MM.1S (cell line): ENCODE data around the gene BICRAL.

Experiments used
- DNase-seq: peaks from one replicate; pipeline ENCODE4 v3.0.0-alpha.2; 2015
- H2AFZ ChIP-seq: fragments of 300-600 bp; sonication (generic); 2 replicates; pipeline ENCODE4 v1.6.0; 2016; ENCODE audit warnings: antibody characterized with exemption, low read length
- H3F3A ChIP-seq: fragments of 300-600 bp; sonication (generic); 2 replicates; pipeline ENCODE4 v1.6.1; 2016; ENCODE audit warnings: mild to moderate bottlenecking, antibody characterized with exemption, low read length, moderate library complexity, mixed read lengths; ENCODE audit not compliant: insufficient read depth
- H3K27ac ChIP-seq: fragments of 300-600 bp; sonication (generic); 2 replicates; pipeline ENCODE4 v1.5.1; 2016; ENCODE audit warnings: mild to moderate bottlenecking, low read length
- H3K27me3 ChIP-seq: fragments of 300-600 bp; sonication (generic); replicated peaks from 2 replicates; pipeline ENCODE4 v1.6.0; 2016; ENCODE audit warnings: low read length; ENCODE audit not compliant: insufficient read depth
- H3K36me3 ChIP-seq: fragments of 300-600 bp; sonication (generic); replicated peaks from 2 replicates; pipeline ENCODE4 v1.6.1; 2016; ENCODE audit warnings: mild to moderate bottlenecking, low read length, mixed read lengths; ENCODE audit not compliant: insufficient read depth
- H3K4me1 ChIP-seq: fragments of 300-600 bp; sonication (generic); 2 replicates; pipeline ENCODE4 v1.6.1; 2016; ENCODE audit warnings: low read length, mixed read lengths
- H3K4me2 ChIP-seq: fragments of 300-600 bp; sonication (generic); 2 replicates; pipeline ENCODE4 v1.6.0; 2016; ENCODE audit warnings: low read depth, low read length
- H3K4me3 ChIP-seq: fragments of 300-600 bp; sonication (generic); 2 replicates; pipeline ENCODE4 v1.5.1; 2016; ENCODE audit warnings: low read length, mixed read lengths
- H3K79me2 ChIP-seq: fragments of 300-600 bp; sonication (generic); 2 replicates; pipeline ENCODE4 v1.6.1; 2016; ENCODE audit warnings: mixed run types, low read length, mixed read lengths
- H3K9ac ChIP-seq: fragments of 300-600 bp; sonication (generic); 2 replicates; pipeline ENCODE4 v1.6.1; 2016; ENCODE audit warnings: low read length, mixed read lengths
- H3K9me2 ChIP-seq: fragments of 300-600 bp; sonication (generic); replicated peaks from 2 replicates; pipeline ENCODE4 v1.6.1; 2016; ENCODE audit warnings: mild to moderate bottlenecking, low read length, mixed read lengths; ENCODE audit not compliant: insufficient read depth
- H3K9me3 ChIP-seq: fragments of 300-600 bp; sonication (generic); replicated peaks from 2 replicates; pipeline ENCODE4 v1.6.1; 2016; ENCODE audit warnings: mild to moderate bottlenecking, low read length, mixed read lengths; ENCODE audit not compliant: insufficient read depth
- H4K20me1 ChIP-seq: fragments of 300-600 bp; sonication (generic); 2 replicates; pipeline ENCODE4 v1.6.1; 2016; ENCODE audit warnings: mild to moderate bottlenecking, low read length, moderate library complexity, mixed read lengths; ENCODE audit not compliant: insufficient read depth
- EZH2 ChIP-seq: fragments of 300-600 bp; sonication (generic); optimal IDR thresholded peaks from 2 replicates; pipeline ENCODE3; 2017; ENCODE audit warnings: low read depth, mild to moderate bottlenecking, antibody characterized with exemption, low read length, mixed read lengths
- EZH2phosphoT487 ChIP-seq: fragments of 300-600 bp; sonication (generic); IDR thresholded peaks from 2 replicates; pipeline ENCODE4 v1.6.1; 2018; ENCODE audit warnings: antibody characterized with exemption, low read length
- TF ChIP-seq, protein P1 (sequence below): fragments of 300-600 bp; sonication (generic); IDR thresholded peaks from 2 replicates; pipeline ENCODE4 v1.5.1; 2016; ENCODE audit warnings: antibody characterized with exemption, low read length, mixed read lengths

The BICRAL gene

GRCh38 chr6:42787063-42787472 lies 5.2 kb downstream of the BICRAL start:
- Histone ChIP-seq H3K27ac (no peak overlapping the region), H2AFZ (no peak overlapping the region), H3K9me3 (no peaks in the 10 kb centered on the region), H3K79me2 (peaks cover 91% of the 10 kb centered on the region), H3K4me1 (peaks cover 18% of the 10 kb centered on the region), H3K9ac (no peak overlapping the region), H3K36me3 (no peaks in the 10 kb centered on the region), H3K4me3 (no peak overlapping the region), H3K9me2 (no peaks in the 10 kb centered on the region), H3K4me2 (no peak overlapping the region), H3F3A (0 out of 2 replicates have a peak, but pooled peaks cover 12% of the 10 kb centered on the region), H4K20me1 (no peaks in the 10 kb centered on the region), H3K27me3 (no peaks in the 10 kb centered on the region)
- TF ChIP-seq EZH2: no peak
- TF ChIP-seq, protein P1, sequence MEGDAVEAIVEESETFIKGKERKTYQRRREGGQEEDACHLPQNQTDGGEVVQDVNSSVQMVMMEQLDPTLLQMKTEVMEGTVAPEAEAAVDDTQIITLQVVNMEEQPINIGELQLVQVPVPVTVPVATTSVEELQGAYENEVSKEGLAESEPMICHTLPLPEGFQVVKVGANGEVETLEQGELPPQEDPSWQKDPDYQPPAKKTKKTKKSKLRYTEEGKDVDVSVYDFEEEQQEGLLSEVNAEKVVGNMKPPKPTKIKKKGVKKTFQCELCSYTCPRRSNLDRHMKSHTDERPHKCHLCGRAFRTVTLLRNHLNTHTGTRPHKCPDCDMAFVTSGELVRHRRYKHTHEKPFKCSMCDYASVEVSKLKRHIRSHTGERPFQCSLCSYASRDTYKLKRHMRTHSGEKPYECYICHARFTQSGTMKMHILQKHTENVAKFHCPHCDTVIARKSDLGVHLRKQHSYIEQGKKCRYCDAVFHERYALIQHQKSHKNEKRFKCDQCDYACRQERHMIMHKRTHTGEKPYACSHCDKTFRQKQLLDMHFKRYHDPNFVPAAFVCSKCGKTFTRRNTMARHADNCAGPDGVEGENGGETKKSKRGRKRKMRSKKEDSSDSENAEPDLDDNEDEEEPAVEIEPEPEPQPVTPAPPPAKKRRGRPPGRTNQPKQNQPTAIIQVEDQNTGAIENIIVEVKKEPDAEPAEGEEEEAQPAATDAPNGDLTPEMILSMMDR: no peak
- no peak for TF ChIP-seq EZH2phosphoT487
- DNase-seq: no peak

DNA sequence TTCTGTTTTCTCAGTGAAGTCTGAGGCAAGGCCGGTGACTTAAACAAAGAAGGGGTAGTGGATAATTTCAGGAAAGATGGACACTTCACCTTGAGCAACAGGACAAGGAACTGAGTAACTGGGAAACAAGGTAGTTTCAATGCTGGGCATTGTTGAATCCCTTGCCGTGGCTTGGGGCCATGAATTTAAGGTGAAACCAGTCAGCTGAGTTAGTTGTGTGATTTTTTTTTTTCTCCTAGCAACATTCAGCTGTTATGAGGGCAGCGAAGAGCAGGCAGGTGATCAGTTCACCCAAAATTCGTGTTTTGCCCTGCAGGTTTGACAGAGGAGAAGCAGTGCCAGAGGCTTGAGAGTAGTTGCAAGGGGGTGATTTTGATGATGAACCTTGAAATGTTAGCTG lies 6.8 kb downstream of the BICRAL start:
- Histone ChIP-seq H2AFZ (no peak overlapping the region), H3K4me1 (peaks cover 18% of the 10 kb centered on the region), H3K9me3 (no peaks in the 10 kb centered on the region), H3K36me3 (no peaks in the 10 kb centered on the region), H3F3A (0 out of 2 replicates have a peak, but pooled peaks cover 12% of the 10 kb centered on the region), H3K27me3 (no peaks in the 10 kb centered on the region), H3K27ac (no peak overlapping the region; the same call in 1 of the 2 replicates), H3K9me2 (no peaks in the 10 kb centered on the region), H3K4me3 (no peak overlapping the region), H3K4me2 (no peak overlapping the region), H3K79me2 (peaks cover 86% of the 10 kb centered on the region), H4K20me1 (no peaks in the 10 kb centered on the region), H3K9ac (no peak overlapping the region)
- TF ChIP-seq, protein P1: no peak
- TF ChIP-seq EZH2phosphoT487 (no peak), EZH2 (no peak)
- no peak for DNase-seq

DNA sequence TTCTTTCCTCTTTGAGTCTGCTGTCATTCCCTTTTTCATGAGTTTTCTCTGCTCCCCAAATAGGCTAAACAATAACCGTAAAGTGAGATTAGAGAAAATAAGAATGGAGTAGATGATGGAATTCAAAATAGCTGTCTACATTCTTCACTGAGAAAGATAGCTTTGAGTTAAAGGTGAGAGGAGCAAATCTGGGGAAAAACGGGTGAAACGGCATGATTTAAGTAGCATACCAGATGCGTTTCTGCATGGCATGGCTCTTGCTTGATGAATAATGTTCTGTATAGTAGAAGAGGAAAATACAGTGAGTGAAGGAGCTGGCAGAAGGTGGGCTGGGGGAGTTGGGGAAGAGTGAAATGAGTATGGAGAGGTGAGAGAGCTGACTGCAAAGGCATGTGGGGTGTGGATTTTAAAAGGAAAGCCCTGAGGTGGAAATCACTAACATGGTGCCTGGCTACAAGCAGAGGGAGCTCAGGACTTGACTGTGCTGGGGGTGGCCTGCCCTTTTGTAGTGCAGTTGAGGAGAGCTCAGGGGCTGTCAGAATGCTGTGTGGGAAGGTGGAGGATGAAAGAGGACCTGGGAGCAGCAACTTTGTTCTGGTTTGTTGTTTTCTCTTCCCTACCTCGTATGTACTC lies 8.8 kb downstream of the BICRAL start:
- DNase-seq: no peak
- H3K9ac ChIP-seq: no peak overlapping the region
- no peaks in the 10 kb centered on the region for H3K27me3 ChIP-seq
- H3K4me1 ChIP-seq: peaks cover 10% of the 10 kb centered on the region
- TF ChIP-seq EZH2 (no peak), EZH2phosphoT487 (no peak)
- TF ChIP-seq, protein P1: no peak
- no peak overlapping the region for H2AFZ ChIP-seq
- H3K79me2 ChIP-seq: peaks cover 75% of the 10 kb centered on the region
- no peak overlapping the region for H3K4me2 ChIP-seq
- H3K9me3 ChIP-seq: no peaks in the 10 kb centered on the region
- H3K4me3 ChIP-seq: no peak overlapping the region
- no peaks in the 10 kb centered on the region for H3K36me3 ChIP-seq
- H3K27ac ChIP-seq: no peak overlapping the region
- H4K20me1 ChIP-seq: no peaks in the 10 kb centered on the region
- 0 out of 2 replicates have a peak, but pooled peaks cover 7% of the 10 kb centered on the region for H3F3A ChIP-seq
- H3K9me2 ChIP-seq: no peaks in the 10 kb centered on the region
